ENCODE data around the gene PARP15. TPM values are rescaled to one million over a fixed set of nuclear protein-coding genes. Genes with fewer than 3 reads are reported as not detected.

PARP15 gene
- total RNA-seq, 1 experiment from 2014 or later: 0.12 TPM

DNA sequence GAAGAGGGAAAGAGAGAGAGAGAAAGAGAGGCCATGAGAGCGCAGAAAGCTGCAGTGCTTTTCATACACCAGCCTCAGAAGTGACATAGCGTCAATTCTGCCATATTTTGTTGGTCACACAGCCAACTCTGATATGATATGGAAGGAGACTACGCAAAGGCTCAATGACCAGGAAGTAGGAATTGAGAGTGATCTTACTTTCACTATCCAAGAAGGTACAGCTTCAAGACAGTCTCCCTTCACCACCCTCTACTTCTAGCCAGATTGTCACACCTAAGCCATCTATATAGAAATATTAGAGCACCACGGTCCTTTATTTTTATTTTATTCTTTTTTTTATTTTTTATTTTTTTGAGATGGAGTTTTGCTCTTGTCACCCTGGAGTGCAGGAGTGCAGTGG, 21.1 kb downstream of the PARP15 start:
- ATAC-seq (no peak), DNase-seq (ENCODE audit: low read depth, low spot score) (no peak)
- intact Hi-C loops (cut with micrococcal nuclease): no loop called here
- H2AFZ ChIP-seq (ENCODE audit: low read depth, low read length, poor library complexity, severe bottlenecking): no peak overlapping the region
- H4K20me1 ChIP-seq (ENCODE audit: insufficient read depth): no peaks in the 10 kb centered on the region
- H3K9me2 ChIP-seq (ENCODE audit: insufficient read depth): no peaks in the 10 kb centered on the region
- no peaks in the 10 kb centered on the region for H3K36me3 ChIP-seq (ENCODE audit: control insufficient read depth in 1 of 2, insufficient read depth in 2 of 2, low read length in 2 of 2)
- no peaks in the 10 kb centered on the region for H3K9me3 ChIP-seq (ENCODE audit: control insufficient read depth in 1 of 2, insufficient read depth in 1 of 2, low read depth in 1 of 2, low read length in 2 of 2)
- no peak overlapping the region for H3K4me2 ChIP-seq (ENCODE audit: low read length)
- no peaks in the 10 kb centered on the region for H3K27me3 ChIP-seq (ENCODE audit: insufficient read depth, low read length)
- POLR2A ChIA-PET: no interaction called here
- no TSS peak for BruUV-seq (replicated peaks)
- no peak overlapping the region for H3K9ac ChIP-seq (ENCODE audit: low read length)
- H3K79me2 ChIP-seq (ENCODE audit: insufficient read depth, low read length): no peaks in the 10 kb centered on the region
- RAD21 ChIA-PET (ENCODE audit: low non-redundant PET in 1 of 2, low total read pairs in 2 of 2, uncharacterized antibody in 2 of 2, unreplicated experiment in 2 of 2): no interaction called here
- no peak for TF ChIP-seq POLR2A (IDR thresholded peaks at IDR 0.05; ENCODE audit: borderline replicate concordance, extremely low read depth, insufficient read depth, insufficient read length)
- no peak for TF ChIP-seq JUND (IDR thresholded peaks at IDR 0.05)
- no peak for TF ChIP-seq RAD21 (IDR thresholded peaks at IDR 0.05; ENCODE audit: low read depth)
- TF ChIP-seq ELF1 (IDR thresholded peaks at IDR 0.05; ENCODE audit: borderline replicate concordance, low read depth): no peak
- no peak for TF ChIP-seq SRF (IDR thresholded peaks at IDR 0.05; ENCODE audit: low read depth)
- TF ChIP-seq SP1 (IDR thresholded peaks at IDR 0.05; ENCODE audit: low read depth): no peak
- TF ChIP-seq, protein P1, sequence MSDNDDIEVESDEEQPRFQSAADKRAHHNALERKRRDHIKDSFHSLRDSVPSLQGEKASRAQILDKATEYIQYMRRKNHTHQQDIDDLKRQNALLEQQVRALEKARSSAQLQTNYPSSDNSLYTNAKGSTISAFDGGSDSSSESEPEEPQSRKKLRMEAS (IDR thresholded peaks at IDR 0.05): no peak
- no peak for TF ChIP-seq YY1 (IDR thresholded peaks at IDR 0.05; ENCODE audit: extremely low read depth, insufficient replicate concordance, low read depth, low read length)
- TF ChIP-seq EGR1 (IDR thresholded peaks at IDR 0.05; ENCODE audit: low read depth): no peak
- no peak for TF ChIP-seq SIN3A (IDR thresholded peaks at IDR 0.05; ENCODE audit: low read depth)
- no peak for TF ChIP-seq FOSL1 (IDR thresholded peaks at IDR 0.05; ENCODE audit: low read depth)
- no peak for TF ChIP-seq CEBPB (IDR thresholded peaks at IDR 0.05; ENCODE audit: low read depth)
- TF ChIP-seq, protein P2, sequence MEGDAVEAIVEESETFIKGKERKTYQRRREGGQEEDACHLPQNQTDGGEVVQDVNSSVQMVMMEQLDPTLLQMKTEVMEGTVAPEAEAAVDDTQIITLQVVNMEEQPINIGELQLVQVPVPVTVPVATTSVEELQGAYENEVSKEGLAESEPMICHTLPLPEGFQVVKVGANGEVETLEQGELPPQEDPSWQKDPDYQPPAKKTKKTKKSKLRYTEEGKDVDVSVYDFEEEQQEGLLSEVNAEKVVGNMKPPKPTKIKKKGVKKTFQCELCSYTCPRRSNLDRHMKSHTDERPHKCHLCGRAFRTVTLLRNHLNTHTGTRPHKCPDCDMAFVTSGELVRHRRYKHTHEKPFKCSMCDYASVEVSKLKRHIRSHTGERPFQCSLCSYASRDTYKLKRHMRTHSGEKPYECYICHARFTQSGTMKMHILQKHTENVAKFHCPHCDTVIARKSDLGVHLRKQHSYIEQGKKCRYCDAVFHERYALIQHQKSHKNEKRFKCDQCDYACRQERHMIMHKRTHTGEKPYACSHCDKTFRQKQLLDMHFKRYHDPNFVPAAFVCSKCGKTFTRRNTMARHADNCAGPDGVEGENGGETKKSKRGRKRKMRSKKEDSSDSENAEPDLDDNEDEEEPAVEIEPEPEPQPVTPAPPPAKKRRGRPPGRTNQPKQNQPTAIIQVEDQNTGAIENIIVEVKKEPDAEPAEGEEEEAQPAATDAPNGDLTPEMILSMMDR (IDR thresholded peaks at IDR 0.05 in 2 of 3, conservative IDR thresholded peaks at IDR 0.05 in 1 of 3; ENCODE audit: borderline replicate concordance in 1 of 3, insufficient read depth in 1 of 3, low read depth in 2 of 3, low read length in 2 of 3): no peak
- TF ChIP-seq ZFX (IDR thresholded peaks at IDR 0.05): no peak
- no peak for TF ChIP-seq POLR2AphosphoS5 (IDR thresholded peaks at IDR 0.05; ENCODE audit: low read depth, low read length)
- no peak for TF ChIP-seq EZH2 (IDR thresholded peaks at IDR 0.05)
- TF ChIP-seq ZNF274 (IDR thresholded peaks at IDR 0.05; ENCODE audit: low read depth, low read length): no peak
- no peaks in the 10 kb centered on the region for H3K4me1 ChIP-seq (ENCODE audit: control insufficient read depth in 1 of 2, insufficient read depth in 2 of 2, low read length in 2 of 2)
- no peak overlapping the region for H3K27ac ChIP-seq (ENCODE audit: low read depth, low read length)
- H3K4me3 ChIP-seq (replicated peaks in 1 of 2; ENCODE audit: low read depth in 1 of 2, low read length in 2 of 2): no peak overlapping the region
- CTCF ChIA-PET: no interaction called here
